ENCODE measurements around the gene PASK.

- TF ChIP-seq CTCF (IDR thresholded peaks at IDR 0.05) = no peak
- no peak for TF ChIP-seq POLR2A (IDR thresholded peaks at IDR 0.05)
These were observed 9.5 kb downstream of the PASK start for GRCh38 chr2:241139531-241140444.

Data from testis (tissue), 2 donors.